K562 (cell line): ENCODE results near the gene TRNP1.

ENCODE experiments used
- ARID1B ChIP-seq: fragments of 450-650 bp; IDR thresholded peaks from 2 replicates; pipeline ENCODE4 v1.6.1; 2016; ENCODE audit warnings: antibody characterized with exemption, mild to moderate bottlenecking, inconsistent platforms
- CREB1 ChIP-seq, 2 experiments: sonication (generic) in 1 of 2; formaldehyde crosslinking in 1 of 2; IDR thresholded peaks; 2 replicates each; pipeline versions ENCODE4 v1.6.1 to v1.8.0; 2012 to 2022; ENCODE audit warnings: inconsistent platforms in 1 of 2, mild to moderate bottlenecking in 1 of 2, missing genetic modification reagents in 1 of 2, moderate library complexity in 1 of 2
- E2F6 ChIP-seq, 2 experiments: IDR thresholded peaks; 2 replicates each; pipeline ENCODE4 v1.6.1; 2011; ENCODE audit warnings: borderline replicate concordance in 1 of 2, control low read depth in 1 of 2, low read depth in 1 of 2, low read length in 1 of 2, mild to moderate bottlenecking in 1 of 2, mixed read lengths in 1 of 2, moderate library complexity in 1 of 2; ENCODE audit not compliant: insufficient read depth in 1 of 2, insufficient read length in 1 of 2, poor library complexity in 1 of 2, severe bottlenecking in 1 of 2; ENCODE audit errors: extremely low read depth in 1 of 2
- ELF4 ChIP-seq: fragments of 450-650 bp; formaldehyde crosslinking; IDR thresholded peaks from 2 replicates; pipeline ENCODE4 v1.4.0; 2022; ENCODE audit warnings: missing genetic modification characterization
- MAX ChIP-seq: sonication (generic); formaldehyde crosslinking; IDR thresholded peaks from 2 replicates; pipeline ENCODE4 v1.9.0; 2022; ENCODE audit warnings: mild to moderate bottlenecking, missing genetic modification reagents
- MLX ChIP-seq, 2 experiments: fragments of 450-650 bp in 1 of 2; sonication (generic) in 1 of 2; formaldehyde crosslinking; conservative IDR thresholded peaks; 2 replicates each; pipeline versions ENCODE4 v1.4.0 to v1.8.1; 2020 to 2022; ENCODE audit warnings: mild to moderate bottlenecking in 1 of 2, missing genetic modification reagents in 1 of 2
- ZBTB33 ChIP-seq: sonication (generic); formaldehyde crosslinking; IDR thresholded peaks from 2 replicates; pipeline ENCODE4 v1.8.1; 2023; ENCODE audit warnings: mild to moderate bottlenecking, missing genetic modification reagents
- ZNF274 ChIP-seq: IDR thresholded peaks from 2 replicates; pipeline ENCODE4 v1.6.1; 2011; ENCODE audit warnings: low read depth, mild to moderate bottlenecking, low read length, moderate library complexity, borderline replicate concordance
- ZNF398 ChIP-seq: fragments of 250-450 bp; sonication (Bioruptor Pico); IDR thresholded peaks from 2 replicates; pipeline ENCODE4 v1.8.0; 2021; ENCODE audit warnings: moderate library complexity, mild to moderate bottlenecking, inconsistent platforms
- TF ChIP-seq, protein P1 (sequence below), 3 experiments: IDR thresholded peaks in 2 of 3; conservative IDR thresholded peaks in 1 of 3; 2 replicates each; pipeline ENCODE4 v1.5.1; 2011 to 2012; ENCODE audit warnings: low read length in 3 of 3, mild to moderate bottlenecking in 3 of 3, control low read depth in 2 of 3, improper control_type of control experiment in 1 of 3, inconsistent platforms in 1 of 3, low read depth in 1 of 3, mixed read lengths in 1 of 3, moderate library complexity in 1 of 3; ENCODE audit not compliant: insufficient read depth in 2 of 3

DNA sequence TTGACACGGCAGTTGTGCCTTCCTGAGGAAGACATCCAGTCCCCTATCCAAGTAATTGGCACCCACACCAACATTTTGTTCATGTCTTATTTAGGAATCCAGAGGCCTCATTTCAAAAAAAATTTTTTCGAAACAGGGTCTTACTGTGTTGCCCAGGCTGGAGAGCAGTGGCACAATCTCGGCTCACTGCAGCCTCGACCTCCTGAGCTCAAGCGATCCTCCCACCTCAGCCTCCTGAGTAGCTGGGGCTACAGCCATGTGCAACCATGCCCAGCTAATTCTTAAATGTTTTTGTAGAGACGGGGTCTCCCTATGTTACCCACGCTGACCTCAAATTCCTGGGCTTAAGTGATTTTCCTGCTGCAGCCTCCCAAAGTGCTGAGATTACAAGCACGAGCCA, 9.2 kb upstream of the TRNP1 start:
- TF ChIP-seq ZNF398 (CRISPR knock-in tag) = no peak
- TF ChIP-seq MAX (CRISPR knock-in tag) = no peak
- no peak for TF ChIP-seq E2F6 (IDR thresholded peaks at IDR 0.05; ENCODE audit: borderline replicate concordance in 1 of 2, extremely low read depth in 1 of 2, insufficient read depth in 1 of 2, insufficient read length in 1 of 2, low read depth in 1 of 2, low read length in 1 of 2, poor library complexity in 1 of 2, severe bottlenecking in 1 of 2)
- TF ChIP-seq ARID1B = no peak
- TF ChIP-seq, protein P1, sequence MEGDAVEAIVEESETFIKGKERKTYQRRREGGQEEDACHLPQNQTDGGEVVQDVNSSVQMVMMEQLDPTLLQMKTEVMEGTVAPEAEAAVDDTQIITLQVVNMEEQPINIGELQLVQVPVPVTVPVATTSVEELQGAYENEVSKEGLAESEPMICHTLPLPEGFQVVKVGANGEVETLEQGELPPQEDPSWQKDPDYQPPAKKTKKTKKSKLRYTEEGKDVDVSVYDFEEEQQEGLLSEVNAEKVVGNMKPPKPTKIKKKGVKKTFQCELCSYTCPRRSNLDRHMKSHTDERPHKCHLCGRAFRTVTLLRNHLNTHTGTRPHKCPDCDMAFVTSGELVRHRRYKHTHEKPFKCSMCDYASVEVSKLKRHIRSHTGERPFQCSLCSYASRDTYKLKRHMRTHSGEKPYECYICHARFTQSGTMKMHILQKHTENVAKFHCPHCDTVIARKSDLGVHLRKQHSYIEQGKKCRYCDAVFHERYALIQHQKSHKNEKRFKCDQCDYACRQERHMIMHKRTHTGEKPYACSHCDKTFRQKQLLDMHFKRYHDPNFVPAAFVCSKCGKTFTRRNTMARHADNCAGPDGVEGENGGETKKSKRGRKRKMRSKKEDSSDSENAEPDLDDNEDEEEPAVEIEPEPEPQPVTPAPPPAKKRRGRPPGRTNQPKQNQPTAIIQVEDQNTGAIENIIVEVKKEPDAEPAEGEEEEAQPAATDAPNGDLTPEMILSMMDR (IDR thresholded peaks at IDR 0.05 in 2 of 3, conservative IDR thresholded peaks at IDR 0.05 in 1 of 3; ENCODE audit: insufficient read depth in 2 of 3, low read depth in 1 of 3, low read length in 3 of 3) = no peak
- TF ChIP-seq CREB1 (IDR thresholded peaks at IDR 0.05) = no peak
- no peak for TF ChIP-seq CREB1 (CRISPR knock-in tag; IDR thresholded peaks at IDR 0.05)
- TF ChIP-seq ELF4 = no peak
- TF ChIP-seq MLX (CRISPR knock-in tag; conservative IDR thresholded peaks at IDR 0.05) = no peak
- no peak for TF ChIP-seq ZNF274
- TF ChIP-seq ZBTB33 (CRISPR knock-in tag) = no peak
